ENCODE measurements around the gene MICAL2.

The MICAL2 gene

GRCh38 chr11:12189543-12190235 is 79.3 kb downstream of the MICAL2 start:
- DNase-seq (ENCODE audit: low read depth), result peak; percentile 61

GRCh38 chr11:12190511-12190910 is 80.1 kb downstream of the MICAL2 start:
- DNase-seq (ENCODE audit: low read depth), result no peak

DNA sequence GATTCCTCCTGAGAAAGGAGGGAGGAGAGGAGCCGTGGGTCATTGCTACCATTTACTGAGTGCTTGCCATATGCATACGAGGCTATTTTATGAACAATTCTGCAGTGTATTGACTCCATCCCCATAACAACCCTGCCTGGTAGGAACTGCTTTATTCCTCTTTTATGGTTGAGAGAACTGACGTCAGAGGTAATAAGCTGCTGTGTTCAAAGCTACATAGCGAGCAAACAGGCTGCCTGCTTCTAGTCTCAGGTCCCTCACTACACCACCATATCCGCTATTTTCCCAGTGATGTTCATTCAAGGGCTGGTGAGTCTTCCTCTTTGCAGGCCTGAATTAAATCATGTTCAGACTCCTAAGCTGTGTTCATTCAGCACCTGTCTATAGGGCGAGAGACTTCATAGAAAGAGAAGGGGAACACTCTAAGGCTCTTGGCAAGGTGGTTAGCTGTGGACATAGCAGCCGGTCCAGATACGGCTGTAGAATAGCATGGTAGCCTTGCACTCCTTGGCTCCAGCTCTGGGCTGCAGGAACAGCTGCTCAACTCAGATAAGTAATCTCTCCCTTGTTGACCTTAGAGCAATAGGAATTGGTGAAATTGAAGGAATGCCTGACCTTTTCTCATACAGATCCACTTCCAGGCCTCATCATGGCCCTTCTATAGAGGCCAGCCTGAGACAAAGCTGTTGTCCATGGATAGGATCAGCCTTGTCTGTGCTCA is 82.6 kb downstream of the MICAL2 start:
- no peak for DNase-seq (ENCODE audit: low read depth)

- DNase-seq (ENCODE audit: low read depth), result no peak
These were observed 83.3 kb downstream of the MICAL2 start for GRCh38 chr11:12193515-12194336.

DNA sequence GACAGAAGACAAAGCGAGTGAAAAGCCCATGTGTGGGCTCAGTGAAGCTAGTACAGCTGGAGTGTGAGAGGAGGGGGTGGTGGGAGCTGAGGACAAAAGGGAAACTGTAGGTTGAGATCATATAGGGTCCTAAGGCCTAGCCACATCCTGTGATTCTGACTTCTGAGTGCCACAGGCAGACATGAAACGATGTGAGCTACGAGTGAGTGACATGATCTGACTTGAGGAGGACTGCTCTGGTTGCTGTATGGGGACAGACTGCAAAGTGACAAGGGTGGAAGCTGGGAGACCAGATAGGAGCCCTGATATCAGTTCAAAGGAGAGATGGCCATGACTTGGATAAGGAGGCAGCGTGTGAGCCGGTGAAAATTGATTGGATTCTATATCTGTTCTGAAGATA is 85.4 kb downstream of the MICAL2 start:
- DNase-seq (ENCODE audit: low read depth), result peak; percentile 50

DNA sequence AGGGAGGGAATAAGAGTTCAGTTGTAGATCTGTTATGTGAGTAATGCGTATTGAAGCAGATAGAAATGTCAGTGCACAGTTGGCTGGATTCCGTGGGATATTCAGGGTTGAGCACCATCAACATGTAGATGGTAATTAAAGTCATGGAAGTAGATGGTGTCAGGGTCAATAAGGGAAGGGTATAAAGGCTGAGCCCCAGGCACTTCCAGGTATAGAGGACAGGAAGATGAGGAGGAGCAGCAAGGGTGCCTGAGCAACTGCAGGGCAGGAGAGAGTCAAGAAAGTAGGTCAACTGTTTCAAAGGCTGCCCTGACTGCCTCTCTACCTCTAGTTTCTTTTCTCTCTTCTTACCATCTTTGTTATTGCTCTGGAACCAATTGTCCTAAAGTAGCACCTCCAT is 85.9 kb downstream of the MICAL2 start:
- no peak for DNase-seq (ENCODE audit: low read depth)

- DNase-seq (ENCODE audit: low read depth), result no peak
These were observed 86.5 kb downstream of the MICAL2 start for GRCh38 chr11:12196872-12197271.

DNA sequence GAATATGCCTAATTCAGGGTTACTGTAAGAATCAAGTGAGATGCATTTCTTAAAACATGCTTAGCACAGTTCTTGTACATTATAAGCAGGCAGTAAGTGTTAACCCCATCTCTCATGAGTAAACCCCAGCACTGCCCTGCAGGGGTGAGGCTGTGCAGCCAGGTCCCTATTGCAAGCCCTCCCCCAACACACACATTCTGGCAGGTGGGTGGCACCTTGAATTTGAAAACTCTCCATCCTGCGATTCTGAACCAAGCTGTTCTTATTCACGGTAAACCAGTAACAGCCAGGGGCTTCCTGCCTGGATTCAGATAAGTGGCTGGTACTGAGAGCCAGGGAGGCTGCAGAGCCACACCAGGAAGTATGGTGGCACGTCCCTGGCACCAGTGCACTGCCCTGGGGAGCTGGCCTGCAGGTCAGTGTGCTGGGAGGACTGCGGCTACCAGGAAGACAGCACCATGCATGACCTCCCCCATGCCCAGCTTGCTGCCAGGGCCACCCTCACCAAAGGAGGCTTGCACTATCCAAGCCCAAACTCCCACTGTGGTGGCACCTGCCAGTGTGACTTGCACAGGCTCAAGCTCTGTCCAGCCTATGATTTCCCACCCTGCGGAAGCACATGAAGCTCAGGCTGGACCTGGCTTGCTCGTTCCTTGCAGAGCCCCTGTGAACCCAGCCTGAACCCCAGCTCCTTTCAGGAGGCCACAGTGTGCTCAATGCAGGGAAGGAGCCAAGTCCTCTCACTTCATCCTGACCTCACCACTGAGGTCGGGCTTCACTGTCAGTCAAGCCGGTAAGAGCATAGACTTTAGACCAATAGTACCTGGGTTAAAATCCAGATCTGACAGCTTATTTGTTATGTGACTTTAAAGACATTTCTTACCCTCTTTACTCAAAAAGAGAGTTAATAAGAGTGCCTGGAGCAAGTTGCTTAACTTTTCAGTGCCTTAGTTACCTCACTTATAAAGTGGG is 88.1 kb downstream of the MICAL2 start:
- DNase-seq (ENCODE audit: low read depth), result no peak

DNA sequence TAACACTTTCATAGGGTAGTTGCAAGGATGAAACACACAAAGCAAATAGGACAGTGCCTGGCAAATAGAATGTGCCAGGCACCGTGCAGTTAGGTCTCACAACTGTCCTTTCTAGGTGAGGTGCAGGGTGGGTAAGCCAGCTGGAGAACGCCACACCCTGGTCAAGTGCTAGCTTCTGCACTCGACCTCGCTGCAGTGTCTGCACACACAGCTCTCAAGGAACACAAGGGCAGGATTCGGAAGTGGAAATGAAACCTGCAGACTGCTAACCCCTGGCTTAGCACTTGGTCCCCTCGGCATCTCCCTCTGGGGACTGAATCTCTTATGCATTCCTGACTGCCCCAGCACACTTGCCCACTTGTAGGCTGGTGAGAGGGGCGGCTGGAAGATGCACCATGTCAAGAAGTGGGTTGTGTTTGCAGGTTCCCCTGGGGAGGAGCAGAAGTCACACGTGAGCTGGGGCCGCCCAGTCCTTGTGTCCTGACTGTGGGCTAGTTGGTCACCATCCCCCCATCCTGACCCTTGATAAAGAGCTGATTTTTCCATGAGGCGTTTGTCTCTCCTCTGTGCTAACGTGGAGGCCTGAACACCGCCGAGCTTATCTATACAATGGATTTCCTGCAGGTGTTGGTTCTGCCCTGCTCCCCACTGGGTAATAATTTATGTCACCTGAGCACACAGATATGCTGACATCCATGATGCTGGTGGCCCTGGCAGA is 89.0 kb downstream of the MICAL2 start:
- no peak for DNase-seq (ENCODE audit: low read depth)

DNA sequence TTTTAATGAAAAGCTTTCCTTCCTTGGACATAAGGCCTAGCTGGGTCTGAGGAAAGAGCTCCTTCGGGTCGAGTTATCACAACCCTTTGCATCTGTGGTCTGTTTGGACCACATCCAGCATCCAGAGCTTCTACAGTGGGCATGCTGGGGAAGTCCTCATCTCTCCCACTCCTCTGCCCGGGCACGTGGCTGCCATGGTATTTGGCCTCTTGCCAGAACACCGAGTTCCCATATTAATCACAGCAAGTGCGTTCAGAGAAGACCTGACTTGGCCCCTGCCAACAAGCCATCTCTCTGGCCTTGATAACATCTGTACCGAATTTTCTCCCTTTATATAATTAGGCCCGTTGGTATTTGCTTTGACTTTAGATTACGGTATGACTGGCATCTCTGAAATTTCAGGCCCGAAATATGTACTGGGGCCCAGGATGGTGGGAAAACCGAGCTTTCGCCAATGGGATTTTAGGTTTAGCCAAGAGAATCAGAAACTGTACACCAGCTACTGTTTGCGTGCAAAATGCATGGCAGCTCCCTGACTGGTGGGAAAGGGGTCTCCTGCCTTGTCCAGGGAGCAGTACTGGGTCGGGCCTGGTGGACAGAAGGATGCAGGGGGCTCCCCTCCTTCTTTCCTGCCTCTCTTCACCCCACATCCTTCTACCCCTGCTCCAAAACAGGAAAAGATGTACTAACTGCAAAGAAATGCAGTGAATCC is 90.0 kb downstream of the MICAL2 start:
- DNase-seq (ENCODE audit: low read depth), result no peak

- no peak for DNase-seq (ENCODE audit: low read depth)
These were observed 90.9 kb downstream of the MICAL2 start for GRCh38 chr11:12200991-12201985.

- no peak for DNase-seq (ENCODE audit: low read depth)
These were observed 92.4 kb downstream of the MICAL2 start for GRCh38 chr11:12202661-12203310.

- no peak for DNase-seq (ENCODE audit: low read depth)
These were observed 94.1 kb downstream of the MICAL2 start for GRCh38 chr11:12204506-12204905.

DNA sequence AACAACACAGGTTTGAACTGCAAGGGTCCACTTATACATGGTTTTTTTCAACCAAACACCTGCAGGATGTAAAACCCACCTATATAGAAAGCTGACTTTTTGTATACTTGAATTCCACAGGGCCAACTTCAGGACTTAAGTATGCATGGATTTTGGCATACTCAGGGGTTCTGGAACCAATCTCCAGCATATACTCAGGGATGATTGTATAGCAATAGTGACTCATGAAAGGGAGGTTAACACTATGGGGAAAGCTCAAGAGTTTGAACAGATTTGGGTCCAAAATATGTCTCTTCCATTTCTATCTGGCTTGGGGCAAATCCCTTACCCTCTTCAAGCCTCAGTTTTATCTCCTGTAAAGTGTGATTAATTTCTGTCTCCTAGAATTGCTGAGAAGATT is 94.9 kb downstream of the MICAL2 start:
- DNase-seq (ENCODE audit: low read depth), result no peak

DNA sequence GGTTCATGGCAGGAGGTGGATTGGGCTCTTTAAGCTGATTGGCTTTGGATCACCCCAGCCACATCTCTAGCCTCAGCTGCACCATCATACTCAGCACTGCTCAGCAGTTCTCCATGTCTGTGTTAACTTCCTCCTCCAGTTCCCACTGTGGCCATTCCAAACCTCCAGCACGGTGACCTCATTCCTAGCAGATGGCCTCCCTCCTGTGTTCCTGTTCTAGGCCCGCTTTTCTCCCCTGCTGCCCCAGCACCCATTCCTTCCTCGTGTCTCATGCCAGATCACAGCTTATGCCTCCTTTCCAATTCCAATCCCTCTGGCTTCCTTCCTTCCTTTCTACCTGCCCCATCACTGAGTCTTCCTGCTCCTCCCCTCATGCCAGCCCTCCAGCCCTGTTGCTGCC is 96.1 kb downstream of the MICAL2 start:
- no peak for DNase-seq (ENCODE audit: low read depth)

GRCh38 chr11:12207384-12208150 is 97.2 kb downstream of the MICAL2 start:
- no peak for DNase-seq (ENCODE audit: low read depth)

DNA sequence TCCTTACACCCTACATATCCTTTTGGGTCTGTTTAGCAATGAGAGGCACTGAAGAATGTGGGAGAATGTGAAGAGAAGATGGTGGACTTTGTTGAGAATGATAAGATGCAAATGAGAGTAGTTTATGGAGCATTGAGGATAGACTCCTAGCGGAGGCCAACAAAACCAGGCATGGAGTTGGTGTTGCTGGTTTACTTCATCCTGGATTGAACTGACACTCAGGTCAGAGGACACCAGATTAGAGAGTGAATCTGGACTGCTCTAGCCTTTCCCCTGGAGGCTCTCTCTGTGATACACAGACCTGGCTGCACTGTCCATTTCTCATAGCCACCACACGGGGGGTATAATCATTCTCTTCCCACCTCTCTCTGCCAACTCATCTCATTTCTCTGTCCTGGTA is 98.7 kb downstream of the MICAL2 start:
- DNase-seq (ENCODE audit: low read depth), result no peak

DNA sequence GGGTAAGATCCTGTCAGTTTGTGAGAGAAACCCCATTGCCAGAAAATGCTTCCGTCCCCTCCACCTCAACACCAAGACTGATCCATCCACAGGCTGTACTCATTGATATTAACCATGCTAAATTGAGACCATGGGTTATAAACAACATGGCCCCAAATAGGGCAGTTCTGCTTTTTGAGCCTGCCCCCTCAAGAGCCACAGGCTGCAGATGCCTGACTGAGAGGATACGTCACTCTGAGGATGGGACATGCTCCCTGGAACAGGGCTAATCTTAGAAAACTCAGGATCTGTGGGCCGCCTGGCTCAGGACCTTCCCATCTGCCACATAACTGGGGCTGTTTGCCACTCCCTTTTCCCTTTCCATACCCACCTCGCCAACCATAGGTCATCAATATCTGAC is 99.8 kb downstream of the MICAL2 start:
- no peak for DNase-seq (ENCODE audit: low read depth)
